Medulla oblongata (tissue), 1 donor: Measurements from ENCODE around the gene CHPF2.
A peak's percentile ranks its signal among the peaks of the same experiment; 100 is the strongest.

Source experiments
- DNase-seq: peaks from one replicate; pipeline ENCODE4 v3.0.0-alpha.2; 2015; ENCODE audit errors: extremely low spot score

The CHPF2 gene

GRCh38 chr7:151206914-151207313 is 25.4 kb upstream of the CHPF2 start:
- DNase-seq: no peak

DNA sequence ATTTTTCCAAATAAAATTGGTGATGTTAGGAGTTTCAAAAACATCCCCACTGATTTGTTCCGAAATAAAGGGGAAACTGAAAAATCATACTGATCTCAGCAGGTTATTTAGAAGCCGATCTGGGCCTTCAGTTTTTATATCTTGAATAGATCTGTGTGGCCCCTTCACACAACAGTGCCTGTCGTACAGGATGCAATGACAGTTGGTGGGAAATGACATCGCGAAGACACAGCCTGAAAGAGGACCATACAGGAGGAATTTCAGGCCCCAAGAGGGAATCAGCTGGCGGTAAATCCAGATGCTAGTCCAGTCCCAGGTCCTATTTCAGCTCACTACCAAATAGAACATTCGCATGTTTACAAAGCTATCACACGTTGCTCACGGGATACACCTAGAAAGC is 25.0 kb upstream of the CHPF2 start:
- DNase-seq: no peak

DNA sequence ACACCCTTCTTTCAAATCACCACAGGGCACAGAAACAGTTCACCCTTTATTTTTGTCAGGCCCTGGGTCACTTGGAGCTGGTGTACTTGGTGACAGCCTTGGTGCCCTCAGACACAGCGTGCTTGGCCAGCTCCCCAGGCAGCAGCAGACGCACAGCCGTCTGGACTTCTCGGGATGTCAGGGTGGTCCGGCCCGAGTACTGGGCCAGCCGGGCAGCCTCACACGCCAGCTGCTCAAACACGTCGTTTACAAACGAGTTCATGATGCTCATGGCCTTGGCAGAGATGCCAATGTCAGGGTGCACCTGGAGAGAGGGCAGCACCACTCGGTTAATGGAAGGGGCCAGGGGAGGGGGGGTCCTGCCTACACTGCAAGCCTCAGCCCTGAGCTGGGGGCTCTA is 24.5 kb upstream of the CHPF2 start:
- DNase-seq: no peak

GRCh38 chr7:151208253-151208862 is 23.9 kb upstream of the CHPF2 start:
- no peak for DNase-seq

- DNase-seq: no peak
These were observed 22.7 kb upstream of the CHPF2 start for GRCh38 chr7:151209588-151209987.

- no peak for DNase-seq
These were observed 22.0 kb upstream of the CHPF2 start, which contains the start of gene H2BK1 for GRCh38 chr7:151210087-151210854. TSS of gene H2BK1 (minus strand) at chr7:151210488. CDS start at chr7:151210318, 170 bp downstream.

DNA sequence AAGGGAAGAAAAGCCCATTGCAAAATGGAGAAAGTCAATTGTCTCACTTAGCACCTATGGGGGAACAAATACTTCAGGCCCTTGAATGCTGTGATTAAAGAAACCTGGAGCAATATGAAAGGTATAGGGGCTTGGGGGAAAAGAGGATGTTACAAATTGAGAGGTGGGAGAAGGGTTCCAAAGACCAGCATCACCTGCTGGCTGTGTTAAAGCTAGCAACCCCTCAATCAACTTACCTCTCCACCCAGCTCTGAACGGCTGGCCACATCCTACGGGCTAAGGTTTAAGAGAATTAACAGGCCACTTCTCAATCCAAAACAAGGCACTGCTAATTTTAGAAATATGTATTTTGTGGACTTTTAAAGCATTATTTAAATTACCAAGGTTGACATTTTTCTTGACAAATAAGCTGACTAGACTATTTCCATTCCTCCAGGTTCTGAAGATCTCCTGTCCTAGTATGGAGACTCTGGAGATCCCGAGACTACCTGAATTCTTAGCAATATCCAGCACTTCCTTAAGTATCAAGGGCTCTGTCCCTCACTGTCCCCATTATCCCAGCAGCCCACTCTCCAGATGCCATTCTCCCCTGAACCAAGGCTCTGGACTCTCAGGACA is 21.0 kb upstream of the CHPF2 start:
- DNase-seq: no peak

- no peak for DNase-seq
These were observed 19.7 kb upstream of the CHPF2 start for GRCh38 chr7:151212626-151213025.

DNA sequence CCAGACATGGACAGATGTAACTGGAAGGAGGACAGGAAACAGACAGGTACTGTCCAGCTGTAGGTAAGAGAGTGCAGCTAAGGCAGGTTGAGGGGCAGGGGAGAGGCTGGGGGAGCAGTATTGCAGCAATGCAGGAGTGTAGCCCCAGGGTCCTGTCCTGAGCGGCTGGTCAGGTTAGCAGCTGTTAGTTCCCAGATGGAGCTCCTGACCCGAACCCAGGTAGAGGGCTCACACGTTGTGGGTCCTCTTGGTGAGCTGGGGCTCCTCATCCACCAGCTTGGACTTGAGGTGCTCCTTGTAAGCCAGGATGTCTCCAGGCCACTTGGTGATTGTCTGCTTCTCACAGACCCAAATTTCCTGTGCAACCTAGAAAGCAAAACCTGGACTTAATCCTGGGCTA is 18.5 kb upstream of the CHPF2 start:
- no peak for DNase-seq

- DNase-seq: no peak
These were observed 16.9 kb upstream of the CHPF2 start for GRCh38 chr7:151215396-151215795.

DNA sequence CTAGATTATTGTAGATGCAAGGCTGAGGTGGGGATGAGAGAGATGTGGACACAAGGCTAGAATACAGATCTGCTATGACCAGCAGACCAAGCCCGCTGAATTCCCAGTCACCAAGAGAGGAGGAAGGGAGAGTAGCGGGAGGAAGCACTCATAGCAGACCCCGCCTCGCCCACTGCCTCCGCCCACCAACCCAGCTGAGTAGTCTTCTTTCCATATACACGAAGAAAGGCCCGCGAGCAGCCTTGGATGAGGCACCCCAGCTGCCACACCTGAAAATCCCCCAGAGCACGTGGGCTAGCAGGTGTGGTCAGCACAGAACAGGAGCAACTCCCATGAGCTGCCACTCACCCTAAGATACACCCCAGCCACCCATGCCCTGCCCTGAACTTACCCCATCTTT is 14.1 kb upstream of the CHPF2 start:
- no peak for DNase-seq

DNA sequence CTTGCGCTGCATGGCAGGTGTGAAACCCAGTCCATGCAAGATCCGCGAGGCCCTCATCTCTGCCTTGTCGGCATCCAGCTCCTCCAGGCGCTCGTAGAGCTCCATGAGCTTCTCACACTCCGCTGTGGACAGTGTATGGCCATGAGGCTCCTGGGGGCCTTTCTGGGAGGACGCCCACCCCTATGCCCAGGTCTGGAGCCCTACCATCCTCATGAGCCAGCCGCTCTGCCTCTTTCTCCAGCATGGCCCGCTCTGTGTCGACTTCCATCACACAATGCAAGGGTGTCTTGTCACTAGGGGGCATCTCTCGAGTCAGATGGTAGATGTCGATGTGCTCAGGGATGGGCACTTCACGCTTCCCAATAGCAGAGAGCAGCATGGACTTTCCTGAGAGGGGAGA is 8.6 kb upstream of the CHPF2 start:
- no peak for DNase-seq

DNA sequence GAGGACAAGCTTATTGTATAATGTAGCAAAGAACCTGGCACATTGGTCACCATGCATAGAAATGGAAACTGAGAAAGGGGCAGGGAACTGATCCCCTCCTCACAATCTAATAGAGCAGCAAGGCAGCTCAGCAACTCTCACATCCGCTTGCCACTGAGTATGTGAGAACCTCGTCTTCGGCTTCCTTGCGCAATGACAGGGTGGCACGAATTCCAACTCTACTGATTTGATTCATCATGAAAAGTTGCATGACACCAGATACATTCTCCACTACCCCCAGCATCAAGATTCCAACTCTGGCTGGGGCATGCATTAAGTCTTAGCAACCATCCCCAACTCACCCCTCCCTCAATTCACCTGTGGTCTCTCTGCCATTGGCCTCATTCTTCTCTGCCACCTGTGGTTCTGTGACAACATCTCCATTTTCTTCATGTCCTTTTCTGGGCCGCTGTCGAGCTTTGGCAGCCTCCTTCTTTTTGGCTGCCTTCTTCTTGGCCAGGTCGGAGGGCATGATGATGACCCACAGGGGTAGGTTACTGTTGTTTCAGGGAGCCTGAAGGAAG is 6.3 kb upstream of the CHPF2 start:
- no peak for DNase-seq

GRCh38 chr7:151226560-151226874 is 5.8 kb upstream of the CHPF2 start:
- no peak for DNase-seq

GRCh38 chr7:151226875-151227782 is 5.2 kb upstream of the CHPF2 start, which contains the start of gene ABCF2:
TSS of gene ABCF2 (minus strand) at chr7:151227205. CDS start at chr7:151226458, 747 bp downstream.
- peak; percentile 99 for DNase-seq

DNA sequence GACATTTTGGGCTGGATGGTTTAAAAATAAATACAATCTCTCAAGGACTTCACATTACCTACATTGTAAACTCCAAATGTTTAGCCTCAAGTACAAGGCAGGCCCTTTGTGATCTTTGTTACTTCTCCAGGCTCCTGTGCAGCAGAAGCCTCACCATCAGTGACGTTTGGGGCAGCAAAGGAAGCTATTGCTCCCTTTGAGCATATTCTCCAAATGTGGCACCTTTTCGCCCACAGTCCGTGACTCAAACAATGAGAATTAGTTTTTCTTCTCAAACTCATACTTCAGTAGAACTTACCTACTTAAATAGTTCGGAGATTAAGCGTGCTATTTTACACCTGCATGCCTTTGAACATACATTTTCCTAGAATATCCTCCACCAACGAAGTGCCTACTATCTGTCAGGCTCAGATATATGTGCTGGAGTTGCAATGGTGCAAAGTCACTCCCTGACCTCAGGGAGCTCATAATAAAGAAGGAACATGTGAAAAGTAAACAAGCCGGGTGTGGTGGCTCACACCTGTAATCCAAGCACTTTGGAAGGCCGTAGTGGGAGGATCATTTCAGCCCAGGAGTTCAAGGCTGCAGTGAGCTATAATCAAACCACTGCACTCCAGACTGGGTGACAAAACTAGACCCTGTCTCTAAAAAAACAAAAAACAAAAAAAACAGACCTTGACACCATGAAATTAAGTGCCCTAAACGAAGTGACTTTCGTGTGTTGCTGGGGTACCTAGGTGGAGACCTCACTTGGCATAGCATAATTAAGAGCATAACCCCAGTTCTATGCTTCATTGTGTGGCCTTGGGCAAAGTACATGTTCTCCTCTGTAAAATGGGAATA is 4.0 kb upstream of the CHPF2 start:
- no peak for DNase-seq

DNA sequence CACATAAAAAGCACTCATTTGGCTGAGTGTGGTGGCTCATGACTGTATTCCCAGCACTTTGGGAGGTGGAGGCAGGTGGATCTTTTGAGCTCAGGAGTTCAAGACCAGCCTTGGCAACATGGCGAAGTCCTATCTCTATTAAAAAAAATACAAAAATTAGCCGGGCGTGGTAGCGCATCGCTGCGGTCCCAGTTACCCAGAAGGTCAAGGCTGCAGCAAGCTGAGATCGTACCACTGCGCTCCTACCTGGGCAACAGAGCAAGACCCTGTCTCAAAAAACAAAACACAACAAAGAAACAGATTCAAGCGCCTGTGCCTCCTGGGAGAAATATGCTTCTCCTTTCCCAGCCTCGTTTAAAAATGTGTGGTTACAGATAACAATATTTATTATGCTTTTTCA is 3.0 kb upstream of the CHPF2 start:
- no peak for DNase-seq

GRCh38 chr7:151231080-151231479 is 1.2 kb upstream of the CHPF2 start:
- no peak for DNase-seq

- DNase-seq: no peak
These were observed 826 bp downstream of the CHPF2 start for GRCh38 chr7:151232917-151233701.

DNA sequence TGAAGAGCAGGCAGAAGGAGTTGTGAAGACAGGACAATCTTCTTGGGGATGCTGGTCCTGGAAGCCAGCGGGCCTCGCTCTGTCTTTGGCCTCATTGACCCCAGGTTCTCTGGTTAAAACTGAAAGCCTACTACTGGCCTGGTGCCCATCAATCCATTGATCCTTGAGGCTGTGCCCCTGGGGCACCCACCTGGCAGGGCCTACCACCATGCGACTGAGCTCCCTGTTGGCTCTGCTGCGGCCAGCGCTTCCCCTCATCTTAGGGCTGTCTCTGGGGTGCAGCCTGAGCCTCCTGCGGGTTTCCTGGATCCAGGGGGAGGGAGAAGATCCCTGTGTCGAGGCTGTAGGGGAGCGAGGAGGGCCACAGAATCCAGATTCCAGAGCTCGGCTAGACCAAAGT is 1.5 kb downstream of the CHPF2 start:
- no peak for DNase-seq
